HUES48 (cell line): ENCODE measurements around the gene PMPCA.

Experiments
- H3K27ac ChIP-seq: one replicate; pipeline ENCODE4 v1.7.0; 2013; ENCODE audit warnings: low read depth, low read length, inconsistent platforms
- H3K27me3 ChIP-seq: 2 replicates; pipeline ENCODE4 v1.6.1; 2013; ENCODE audit warnings: mild to moderate bottlenecking, low read length; ENCODE audit not compliant: control insufficient read depth, insufficient read depth
- H3K36me3 ChIP-seq: 2 replicates; pipeline ENCODE4 v1.6.1; 2013; ENCODE audit warnings: low read length; ENCODE audit not compliant: control insufficient read depth, insufficient read depth
- H3K4me1 ChIP-seq: 2 replicates; pipeline ENCODE4 v1.6.1; 2013; ENCODE audit warnings: mild to moderate bottlenecking, low read length; ENCODE audit not compliant: control insufficient read depth, insufficient read depth
- H3K4me3 ChIP-seq: 2 replicates; pipeline ENCODE4 v1.5.1; 2013; ENCODE audit warnings: mild to moderate bottlenecking, low read depth, low read length
- H3K9ac ChIP-seq: 2 replicates; pipeline ENCODE4 v1.6.1; 2013; ENCODE audit warnings: mild to moderate bottlenecking, low read depth, low read length, moderate library complexity
- H3K9me3 ChIP-seq: 2 replicates; pipeline ENCODE4 v1.6.1; 2013; ENCODE audit warnings: low read length; ENCODE audit not compliant: control insufficient read depth, insufficient read depth

PMPCA gene

DNA sequence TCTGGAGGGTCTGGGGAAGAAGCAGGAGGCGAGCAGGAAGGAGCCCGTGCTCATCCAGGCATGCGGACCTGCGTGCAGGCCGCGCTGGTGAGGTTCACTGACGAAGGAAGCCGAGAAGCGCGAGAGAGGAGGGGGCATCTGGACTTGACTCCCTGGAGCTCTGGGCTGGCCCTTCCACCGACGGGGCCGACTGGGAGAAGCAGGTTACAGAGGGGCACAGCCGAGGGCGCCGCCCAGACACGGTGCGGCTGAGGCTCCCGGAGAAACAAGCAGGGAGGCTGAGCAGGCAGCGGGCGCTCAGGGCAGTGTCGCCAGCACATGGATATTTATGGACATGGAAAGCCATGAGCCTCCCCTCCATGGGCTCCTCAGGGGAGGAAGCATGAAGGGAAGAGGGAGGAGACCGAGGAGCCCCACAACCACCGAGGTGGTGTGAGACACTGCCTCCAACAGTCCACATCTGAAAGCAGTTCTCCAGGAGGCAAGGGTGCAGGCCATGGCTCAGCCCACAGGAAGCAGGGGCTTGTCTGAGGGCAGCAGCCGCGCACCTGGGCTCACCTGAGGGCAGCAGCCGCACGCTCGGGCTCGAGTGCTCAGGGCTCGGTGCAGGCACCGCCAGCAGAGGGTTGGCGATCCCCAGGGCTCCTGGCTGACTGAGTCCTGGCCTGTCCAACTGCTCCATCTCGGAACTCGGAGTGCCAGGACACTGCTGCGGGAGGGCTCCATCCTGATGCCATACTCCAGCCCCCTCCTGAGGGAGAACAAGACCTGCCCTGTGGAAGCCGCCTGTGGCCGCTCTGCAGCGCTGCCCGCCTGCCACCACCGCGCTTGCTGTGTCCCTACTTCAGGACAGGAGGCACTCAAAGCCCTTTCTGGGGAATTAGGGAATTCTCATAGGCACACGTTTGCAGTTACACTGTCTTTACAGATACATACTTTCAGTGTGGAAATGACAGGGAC is 44.9 kb downstream of the PMPCA start:
- peaks cover 87% of the 10 kb centered on the region for H3K36me3 ChIP-seq
- H3K9me3 ChIP-seq = no peaks in the 10 kb centered on the region
- H3K4me3 ChIP-seq = no peak overlapping the region
- H3K27ac ChIP-seq = no peak overlapping the region
- no peaks in the 10 kb centered on the region for H3K27me3 ChIP-seq
- H3K4me1 ChIP-seq = no peaks in the 10 kb centered on the region
- no peak overlapping the region for H3K9ac ChIP-seq

DNA sequence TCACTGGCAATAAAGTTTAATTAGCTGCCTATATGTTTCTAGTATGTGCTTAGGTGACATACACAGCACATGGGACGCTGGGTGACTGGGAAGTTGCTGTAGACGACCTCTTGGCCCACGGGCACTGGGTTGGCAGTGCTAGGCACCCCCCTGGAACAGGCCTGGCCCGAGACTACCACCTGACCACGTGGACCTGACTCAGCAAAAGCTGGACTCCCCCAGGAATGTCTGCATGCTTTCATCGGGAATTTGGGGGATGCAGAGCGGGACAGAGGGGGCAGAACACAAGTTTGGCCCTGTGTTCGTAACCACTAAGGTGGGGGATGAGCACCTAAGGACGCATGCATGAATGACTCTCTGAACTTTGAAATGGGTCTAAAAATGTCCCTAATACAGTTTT is 45.8 kb downstream of the PMPCA start:
- Histone ChIP-seq H3K4me1 (no peaks in the 10 kb centered on the region), H3K4me3 (no peak overlapping the region), H3K27me3 (no peaks in the 10 kb centered on the region), H3K9me3 (no peaks in the 10 kb centered on the region), H3K36me3 (peaks cover 87% of the 10 kb centered on the region), H3K27ac (no peak overlapping the region), H3K9ac (no peak overlapping the region)

GRCh38 chr9:136457326-136457725 is 46.9 kb downstream of the PMPCA start:
- Histone ChIP-seq H3K9ac (no peak overlapping the region), H3K4me3 (no peak overlapping the region), H3K9me3 (no peaks in the 10 kb centered on the region), H3K27me3 (no peaks in the 10 kb centered on the region), H3K27ac (no peak overlapping the region), H3K4me1 (no peaks in the 10 kb centered on the region), H3K36me3 (peaks cover 90% of the 10 kb centered on the region)

DNA sequence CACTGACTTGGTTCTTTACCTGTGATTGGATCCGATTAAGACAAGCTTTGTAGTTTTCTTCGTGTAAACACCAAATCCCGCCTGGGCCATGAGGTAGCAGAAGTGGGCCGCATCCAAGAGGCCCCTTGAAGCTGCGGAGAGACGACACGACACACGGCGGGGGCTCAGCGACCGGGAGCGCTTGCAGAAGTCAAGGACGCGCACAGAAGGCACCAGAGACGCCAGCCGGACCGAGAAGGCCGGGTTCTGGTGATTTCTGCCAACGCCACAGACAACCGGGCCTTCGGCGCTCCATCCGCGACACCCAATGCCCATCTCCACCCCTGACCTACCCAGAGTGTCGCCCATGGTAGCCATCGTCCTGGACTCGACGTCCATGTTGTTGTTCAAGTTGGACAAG is 49.0 kb downstream of the PMPCA start:
- H3K27ac ChIP-seq = no peak overlapping the region
- no peak overlapping the region for H3K4me3 ChIP-seq
- no peaks in the 10 kb centered on the region for H3K27me3 ChIP-seq
- no peak overlapping the region for H3K9ac ChIP-seq
- H3K36me3 ChIP-seq = peaks cover 95% of the 10 kb centered on the region
- H3K9me3 ChIP-seq = no peaks in the 10 kb centered on the region
- no peaks in the 10 kb centered on the region for H3K4me1 ChIP-seq

- Histone ChIP-seq H3K4me1 (no peaks in the 10 kb centered on the region), H3K9ac (no peak overlapping the region), H3K9me3 (no peaks in the 10 kb centered on the region), H3K4me3 (no peak overlapping the region), H3K36me3 (peaks cover 95% of the 10 kb centered on the region), H3K27me3 (no peaks in the 10 kb centered on the region), H3K27ac (no peak overlapping the region)
Observed at GRCh38 chr9:136460772-136461325, 50.4 kb downstream of the PMPCA start.

- Histone ChIP-seq H3K27ac (no peak overlapping the region), H3K4me3 (no peak overlapping the region), H3K27me3 (no peaks in the 10 kb centered on the region), H3K9me3 (no peaks in the 10 kb centered on the region), H3K36me3 (peaks cover 95% of the 10 kb centered on the region), H3K4me1 (no peaks in the 10 kb centered on the region), H3K9ac (no peak overlapping the region)
Observed at GRCh38 chr9:136462664-136463063, 52.2 kb downstream of the PMPCA start.

- Histone ChIP-seq H3K4me1 (no peaks in the 10 kb centered on the region), H3K4me3 (no peak overlapping the region), H3K9me3 (no peaks in the 10 kb centered on the region), H3K27ac (no peak overlapping the region), H3K9ac (no peak overlapping the region), H3K36me3 (peaks cover 97% of the 10 kb centered on the region), H3K27me3 (no peaks in the 10 kb centered on the region)
Observed at GRCh38 chr9:136463578-136463977, 53.1 kb downstream of the PMPCA start.

DNA sequence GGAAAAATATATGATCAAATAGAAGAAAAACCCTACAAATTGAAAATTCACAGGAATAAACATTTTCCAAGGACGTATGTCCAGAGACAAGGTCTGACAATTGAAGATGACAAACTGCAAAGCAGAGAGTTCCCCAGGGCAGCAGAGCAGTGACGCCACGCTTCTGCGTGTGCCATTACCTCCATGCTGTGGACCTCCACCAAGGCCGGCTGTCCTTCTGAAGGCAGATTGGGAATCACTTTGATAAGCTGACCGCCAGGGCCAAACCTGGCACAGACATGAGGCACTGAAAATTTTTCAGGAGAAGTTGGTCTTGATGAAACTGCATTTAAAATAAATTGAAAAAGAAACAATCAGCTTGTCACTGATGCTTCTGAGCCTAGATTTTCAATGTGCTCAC is 53.8 kb downstream of the PMPCA start:
- Histone ChIP-seq H3K27ac (no peak overlapping the region), H3K9me3 (no peaks in the 10 kb centered on the region), H3K27me3 (no peaks in the 10 kb centered on the region), H3K36me3 (peaks cover 97% of the 10 kb centered on the region), H3K4me3 (no peak overlapping the region), H3K4me1 (no peaks in the 10 kb centered on the region), H3K9ac (no peak overlapping the region)

GRCh38 chr9:136465500-136466154 is 55.2 kb downstream of the PMPCA start:
- H3K4me3 ChIP-seq = no peak overlapping the region
- H3K9ac ChIP-seq = no peak overlapping the region
- no peaks in the 10 kb centered on the region for H3K27me3 ChIP-seq
- no peaks in the 10 kb centered on the region for H3K9me3 ChIP-seq
- no peaks in the 10 kb centered on the region for H3K4me1 ChIP-seq
- H3K27ac ChIP-seq = no peak overlapping the region
- peaks cover 99% of the 10 kb centered on the region for H3K36me3 ChIP-seq

DNA sequence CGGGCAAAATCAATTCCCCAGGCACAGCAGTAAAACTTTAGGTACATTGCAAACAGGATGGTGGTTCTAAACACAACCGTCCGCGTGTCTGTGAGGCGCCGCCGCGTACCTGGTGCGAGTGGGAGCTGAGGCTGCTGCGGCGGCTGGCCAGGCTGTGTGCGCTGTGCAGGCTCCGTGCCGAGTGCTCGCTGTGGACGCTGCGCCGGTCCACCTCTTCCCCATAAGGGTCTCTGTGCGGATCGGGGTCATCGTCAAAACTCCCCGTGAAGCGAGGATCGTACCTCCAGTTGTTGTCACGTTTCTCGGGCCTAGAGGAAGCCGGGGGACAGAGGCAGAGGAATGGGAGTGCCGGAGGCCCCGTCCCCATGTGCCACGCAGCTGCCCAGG is 55.7 kb downstream of the PMPCA start:
- Histone ChIP-seq H3K9ac (no peak overlapping the region), H3K27ac (no peak overlapping the region), H3K4me1 (no peaks in the 10 kb centered on the region), H3K36me3 (peaks cover 99% of the 10 kb centered on the region), H3K27me3 (no peaks in the 10 kb centered on the region), H3K4me3 (no peak overlapping the region), H3K9me3 (no peaks in the 10 kb centered on the region)

DNA sequence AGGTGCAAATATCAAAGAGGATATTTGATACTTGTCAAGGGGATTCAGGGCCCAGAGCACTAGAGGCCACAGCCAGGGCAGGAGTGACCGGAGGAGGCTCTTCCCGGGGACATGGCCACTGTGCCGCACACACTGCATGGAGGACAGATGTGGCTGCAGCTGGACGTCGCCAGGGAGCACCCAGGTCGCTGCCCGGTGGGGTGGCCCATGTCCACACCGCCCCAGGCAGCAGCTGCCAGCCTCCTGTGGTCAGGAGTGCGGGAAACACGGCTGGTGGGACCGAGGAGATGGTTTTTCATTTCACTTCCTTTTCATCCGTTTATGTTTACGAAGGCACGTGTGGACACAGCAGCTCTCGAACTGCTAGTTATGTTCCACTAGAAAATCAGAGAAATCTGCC is 57.3 kb downstream of the PMPCA start:
- H3K36me3 ChIP-seq = peaks cover 100% of the 10 kb centered on the region
- H3K4me3 ChIP-seq = no peak overlapping the region
- H3K9me3 ChIP-seq = no peaks in the 10 kb centered on the region
- H3K9ac ChIP-seq = no peak overlapping the region
- no peak overlapping the region for H3K27ac ChIP-seq
- no peaks in the 10 kb centered on the region for H3K27me3 ChIP-seq
- no peaks in the 10 kb centered on the region for H3K4me1 ChIP-seq
